GM19395 (cell line): Measurements from ENCODE around the gene ASB8.
A peak's percentile ranks its signal among the peaks of the same experiment; 100 is the strongest.
"Not testable (repeated sequence)": the region's sequence is repeated elsewhere in the genome, so short reads cannot be mapped to it uniquely, and the experiment has no call there.

Experiments
- ATAC-seq: cut with Tn5 transposase; IDR thresholded peaks from one replicate; pipeline ENCODE4 v1.9.1; 2021; ENCODE audit warnings: mild to moderate bottlenecking, moderate library complexity; ENCODE audit not compliant: unreplicated experiment

ASB8 gene

GRCh38 chr12:48183091-48183875, 26.0 kb upstream of the ASB8 start, which contains the start of gene CCDC184:
CCDC184 (plus strand) TSS chr12:48183644; CDS start chr12:48184123, 479 bp downstream.
- ATAC-seq, result peak; percentile 81

- ATAC-seq, result no peak
These were observed 25.3 kb upstream of the ASB8 start for GRCh38 chr12:48182631-48183030.

DNA sequence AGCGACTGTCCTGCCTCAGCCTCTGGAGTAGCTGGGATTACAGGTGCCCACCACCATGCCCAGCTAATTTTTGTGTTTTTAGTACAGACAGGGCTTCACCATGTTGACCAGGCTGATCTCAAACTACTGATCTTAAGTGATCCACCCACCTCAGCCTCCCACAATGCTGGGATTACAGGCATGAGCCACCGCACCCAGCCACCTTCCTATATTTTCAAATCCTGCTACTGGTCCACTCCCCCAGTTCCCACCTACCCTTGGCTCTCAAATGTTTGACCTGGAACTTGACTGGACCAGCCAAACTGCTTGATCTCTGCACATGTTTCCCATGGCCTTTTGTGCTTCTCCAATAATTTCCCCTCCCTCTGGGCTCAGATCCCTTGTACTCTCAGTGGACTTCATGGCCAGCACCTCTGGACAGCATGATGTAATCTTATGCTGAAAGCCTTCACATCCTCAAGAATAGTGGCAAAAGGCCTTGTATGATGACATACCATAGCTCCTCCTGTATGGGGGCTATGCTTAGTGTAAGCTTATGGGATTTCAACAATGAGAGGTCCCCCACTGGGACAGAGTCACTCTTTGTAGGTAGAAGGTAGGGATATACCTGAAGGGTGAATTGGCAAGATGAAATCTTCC, 23.7 kb upstream of the ASB8 start:
- no peak for ATAC-seq

GRCh38 chr12:48180424-48180823, 23.1 kb upstream of the ASB8 start:
- no peak for ATAC-seq

DNA sequence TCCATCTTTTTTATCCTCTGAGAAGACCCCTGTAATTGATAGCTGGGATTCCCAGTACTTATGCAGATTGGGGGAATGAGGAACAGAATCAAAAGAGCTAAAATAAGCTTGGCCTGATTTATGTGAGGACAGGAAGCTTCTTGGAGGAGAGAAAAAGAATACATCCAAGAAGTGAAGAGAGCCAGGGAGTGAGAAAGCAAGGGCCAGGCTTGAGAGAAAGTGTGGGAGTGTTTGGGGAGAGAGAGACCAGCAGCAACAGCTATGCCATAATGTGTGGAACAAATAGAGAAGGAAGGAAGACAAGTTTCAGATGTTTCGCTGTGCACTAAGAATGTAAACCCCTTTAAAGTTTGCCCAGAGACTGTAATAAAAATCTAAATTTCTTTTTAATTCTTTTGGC, 22.2 kb upstream of the ASB8 start:
- no peak for ATAC-seq

DNA sequence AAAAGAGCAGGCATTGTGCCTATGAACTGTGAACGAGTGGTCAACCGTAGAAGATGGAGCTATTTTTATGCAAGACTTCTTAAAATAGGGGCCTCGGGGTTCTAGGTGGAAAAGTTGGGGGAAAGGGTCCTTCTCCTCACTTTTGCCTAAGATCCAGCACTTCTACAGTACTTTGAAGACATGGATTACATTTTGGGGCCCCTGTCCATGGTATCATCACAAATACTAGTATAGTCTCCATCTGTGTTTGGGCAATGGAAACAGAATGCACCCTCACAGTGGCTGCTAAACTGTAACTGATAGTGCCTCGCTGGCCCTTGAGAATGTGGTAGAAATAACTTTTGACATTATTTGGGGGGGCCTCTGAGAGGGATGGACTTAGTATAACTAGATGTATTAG, 20.7 kb upstream of the ASB8 start:
- ATAC-seq, result no peak

GRCh38 chr12:48176417-48176751, 19.1 kb upstream of the ASB8 start:
- no peak for ATAC-seq

- no peak for ATAC-seq
These were observed 18.5 kb upstream of the ASB8 start for GRCh38 chr12:48175613-48176416.

- ATAC-seq, result no peak
These were observed 11.7 kb upstream of the ASB8 start for GRCh38 chr12:48169011-48169410.

DNA sequence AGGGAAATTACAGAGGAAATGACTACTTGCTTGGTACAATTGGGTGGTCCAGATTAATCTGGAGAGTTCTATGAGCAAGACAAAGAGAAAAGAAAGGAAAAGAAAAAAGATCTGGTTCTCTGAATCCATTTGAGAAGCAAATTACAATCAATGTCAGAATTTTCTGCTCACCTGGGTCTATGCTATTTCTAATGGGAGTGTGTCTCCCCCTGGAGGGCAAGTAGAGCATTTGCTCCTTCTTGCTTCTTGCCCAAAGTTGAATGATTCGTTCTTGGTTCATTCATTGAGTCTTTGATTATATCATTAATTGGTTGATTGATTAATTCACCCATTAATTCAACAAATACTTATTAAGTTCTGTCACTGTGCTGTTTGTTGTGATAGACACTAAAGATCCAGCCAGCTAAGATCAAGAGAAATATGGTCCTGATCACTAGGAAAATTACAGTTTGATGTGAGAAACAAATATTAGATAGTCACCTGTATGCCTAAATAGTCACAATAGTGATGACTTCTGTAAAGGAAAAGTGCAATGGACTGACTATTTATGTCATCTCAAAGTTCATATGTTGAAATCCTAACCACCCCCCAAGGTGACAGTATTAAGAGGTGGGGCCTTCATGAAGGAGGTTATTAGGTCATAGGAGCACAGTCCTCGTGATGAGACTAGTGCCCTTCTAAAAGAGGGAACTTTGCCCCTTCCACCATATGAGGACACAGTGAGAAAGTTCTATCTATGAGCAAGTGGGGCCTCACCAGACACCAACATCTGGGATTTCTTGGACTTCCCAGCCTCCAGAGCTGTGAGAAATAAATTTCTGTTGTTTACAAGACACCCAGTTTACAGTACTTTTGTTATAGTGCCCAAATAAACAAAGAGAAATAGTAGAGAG, 8.0 kb upstream of the ASB8 start:
- no peak for ATAC-seq

GRCh38 chr12:48164451-48164850, 7.1 kb upstream of the ASB8 start:
- ATAC-seq, result no peak

DNA sequence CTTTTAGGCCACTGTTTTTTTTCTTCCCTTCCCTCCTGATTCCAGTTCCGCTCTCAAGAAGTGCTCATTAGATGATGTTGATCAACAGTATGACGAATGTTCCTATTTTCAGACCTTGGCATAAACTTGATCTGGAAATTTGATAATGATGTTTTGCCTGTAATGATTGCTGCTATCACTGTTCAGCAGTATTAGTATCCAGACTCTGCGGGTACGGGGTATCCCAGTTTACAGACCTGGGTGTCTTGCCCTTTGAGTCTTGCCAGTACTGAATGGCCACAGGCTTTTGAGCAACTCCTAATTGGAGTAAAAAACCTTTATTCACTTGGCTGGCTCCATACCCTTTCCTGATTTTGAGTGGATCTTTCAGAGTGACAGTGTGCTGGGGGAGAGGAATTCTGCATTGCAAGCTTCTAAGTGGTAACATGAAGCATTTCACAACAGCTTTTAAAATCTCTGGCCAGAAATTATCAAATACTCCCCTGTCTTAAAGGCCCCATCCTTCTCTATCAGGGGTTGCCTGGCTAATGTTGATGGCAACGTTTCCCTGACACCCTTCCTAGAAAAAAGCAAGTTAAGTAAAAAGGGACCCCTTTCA, 5.9 kb upstream of the ASB8 start:
- no peak for ATAC-seq

- no peak for ATAC-seq
These were observed 3.5 kb upstream of the ASB8 start for GRCh38 chr12:48160807-48161206.

GRCh38 chr12:48160046-48160445, 2.7 kb upstream of the ASB8 start:
- no peak for ATAC-seq

DNA sequence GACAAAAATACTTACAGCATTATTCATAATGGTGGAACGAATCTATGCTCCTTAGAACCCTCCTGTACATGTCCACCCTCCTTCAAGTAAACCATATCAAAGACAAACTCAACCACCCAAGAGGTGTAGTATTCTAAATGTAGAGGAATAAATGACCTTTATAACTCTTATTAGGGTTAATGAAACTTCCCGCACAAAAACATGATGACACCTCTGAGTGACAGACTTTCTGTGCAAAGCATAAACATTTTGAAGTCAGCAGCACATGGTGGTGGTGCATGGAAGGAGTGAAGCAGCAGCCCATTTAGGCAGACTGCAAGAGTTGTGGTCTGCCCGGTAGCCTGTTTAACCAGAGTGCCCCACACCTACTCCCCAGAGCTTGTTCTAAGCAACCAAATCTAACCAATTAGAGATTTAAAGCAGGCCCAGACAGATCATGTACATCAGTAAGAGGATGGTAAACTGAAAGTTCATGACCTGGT, 615 bp upstream of the ASB8 start:
- ATAC-seq, result no peak

- ATAC-seq, result no peak
These were observed 680 bp downstream of the ASB8 start for GRCh38 chr12:48156652-48157017.

DNA sequence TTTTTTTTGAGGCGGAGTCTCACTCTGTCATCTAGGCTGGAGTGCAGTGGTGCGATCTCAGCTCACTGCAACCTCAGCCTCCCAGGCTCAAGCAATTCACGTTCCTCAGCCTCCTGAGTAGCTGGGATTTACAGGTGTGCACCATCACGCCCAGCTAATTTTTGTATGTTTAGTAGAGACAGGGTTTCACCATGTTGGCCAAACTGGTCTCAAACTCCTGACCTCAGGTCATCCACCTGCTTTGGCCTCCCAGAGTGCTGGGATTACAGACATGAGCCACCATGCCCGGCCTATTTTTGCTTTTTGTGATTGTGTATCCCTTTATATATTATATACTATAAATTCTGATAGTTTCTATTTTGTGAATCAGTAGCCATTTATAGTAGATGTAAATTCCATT, 1.5 kb downstream of the ASB8 start:
- ATAC-seq, result not testable (repeated sequence)

DNA sequence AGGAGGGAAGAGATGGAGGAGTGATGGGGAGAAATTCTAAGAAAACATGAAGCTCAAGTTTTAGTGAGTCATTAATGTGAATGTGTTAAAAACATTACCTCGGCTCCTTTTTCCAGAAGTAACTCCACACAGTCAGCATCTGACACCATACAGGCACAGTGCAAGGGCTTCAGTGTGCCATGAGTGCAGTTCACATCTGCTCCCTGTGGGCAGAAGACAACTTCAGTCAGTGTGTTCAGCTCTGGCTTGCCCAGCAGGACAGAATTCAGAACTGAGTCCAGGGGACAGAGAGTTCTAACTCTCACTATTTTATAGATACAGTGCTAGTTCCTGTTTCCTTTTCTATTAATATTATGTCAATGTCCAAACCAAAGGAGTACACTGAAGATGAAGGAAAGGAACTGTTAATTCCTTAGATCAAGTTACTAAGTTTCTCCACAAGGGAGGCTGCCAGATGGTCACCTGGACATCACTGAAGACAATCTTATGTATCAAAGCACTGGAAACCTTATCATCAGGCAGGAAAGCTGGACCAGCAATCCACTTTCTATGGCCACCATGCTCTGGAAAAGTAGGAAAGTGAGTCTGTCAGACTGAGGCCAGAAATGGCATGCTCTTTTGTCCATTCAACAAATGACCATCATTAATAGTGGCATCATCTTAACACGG, 6.1 kb downstream of the ASB8 start:
- no peak for ATAC-seq

GRCh38 chr12:48145981-48146380, 11.3 kb downstream of the ASB8 start:
- no peak for ATAC-seq

DNA sequence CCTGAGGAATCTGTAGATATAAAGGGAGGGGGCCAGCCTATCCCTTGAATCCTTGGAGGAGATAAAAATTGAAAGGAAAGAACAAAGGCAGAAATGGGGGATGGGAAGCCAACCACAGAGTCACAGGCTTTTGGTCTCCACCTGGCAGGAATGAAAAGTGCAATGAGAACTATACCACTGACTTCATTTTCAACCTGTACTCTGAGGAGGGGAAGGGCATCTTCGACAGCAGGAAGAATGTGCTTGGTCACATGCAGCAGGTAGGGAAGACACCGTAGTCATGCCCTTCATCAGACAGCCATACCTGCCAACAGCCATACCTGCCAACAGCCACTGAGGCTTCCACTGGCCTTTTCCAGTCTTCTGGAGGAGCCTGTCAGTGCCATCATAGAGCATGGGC, 13.4 kb downstream of the ASB8 start:
- ATAC-seq, result no peak
